HG03354 (cell line): ENCODE measurements around the gene PLEKHM2.
"Not testable (repeated sequence)": the region's sequence is repeated elsewhere in the genome, so short reads cannot be mapped to it uniquely, and the experiment has no call there.

ENCODE experiments used
- ATAC-seq: cut with Tn5 transposase; IDR thresholded peaks from one replicate; pipeline ENCODE4 v1.9.1; 2021; ENCODE audit warnings: mild to moderate bottlenecking; ENCODE audit not compliant: unreplicated experiment, poor library complexity, severe bottlenecking

The PLEKHM2 gene, protein sequence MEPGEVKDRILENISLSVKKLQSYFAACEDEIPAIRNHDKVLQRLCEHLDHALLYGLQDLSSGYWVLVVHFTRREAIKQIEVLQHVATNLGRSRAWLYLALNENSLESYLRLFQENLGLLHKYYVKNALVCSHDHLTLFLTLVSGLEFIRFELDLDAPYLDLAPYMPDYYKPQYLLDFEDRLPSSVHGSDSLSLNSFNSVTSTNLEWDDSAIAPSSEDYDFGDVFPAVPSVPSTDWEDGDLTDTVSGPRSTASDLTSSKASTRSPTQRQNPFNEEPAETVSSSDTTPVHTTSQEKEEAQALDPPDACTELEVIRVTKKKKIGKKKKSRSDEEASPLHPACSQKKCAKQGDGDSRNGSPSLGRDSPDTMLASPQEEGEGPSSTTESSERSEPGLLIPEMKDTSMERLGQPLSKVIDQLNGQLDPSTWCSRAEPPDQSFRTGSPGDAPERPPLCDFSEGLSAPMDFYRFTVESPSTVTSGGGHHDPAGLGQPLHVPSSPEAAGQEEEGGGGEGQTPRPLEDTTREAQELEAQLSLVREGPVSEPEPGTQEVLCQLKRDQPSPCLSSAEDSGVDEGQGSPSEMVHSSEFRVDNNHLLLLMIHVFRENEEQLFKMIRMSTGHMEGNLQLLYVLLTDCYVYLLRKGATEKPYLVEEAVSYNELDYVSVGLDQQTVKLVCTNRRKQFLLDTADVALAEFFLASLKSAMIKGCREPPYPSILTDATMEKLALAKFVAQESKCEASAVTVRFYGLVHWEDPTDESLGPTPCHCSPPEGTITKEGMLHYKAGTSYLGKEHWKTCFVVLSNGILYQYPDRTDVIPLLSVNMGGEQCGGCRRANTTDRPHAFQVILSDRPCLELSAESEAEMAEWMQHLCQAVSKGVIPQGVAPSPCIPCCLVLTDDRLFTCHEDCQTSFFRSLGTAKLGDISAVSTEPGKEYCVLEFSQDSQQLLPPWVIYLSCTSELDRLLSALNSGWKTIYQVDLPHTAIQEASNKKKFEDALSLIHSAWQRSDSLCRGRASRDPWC

GRCh38 chr1:15684042-15684461 is at the start of gene PLEKHM2:
Gene PLEKHM2 (plus strand): TSS chr1:15684320. CDS start chr1:15684559, 239 bp downstream.
- ATAC-seq = peak; percentile 58

DNA sequence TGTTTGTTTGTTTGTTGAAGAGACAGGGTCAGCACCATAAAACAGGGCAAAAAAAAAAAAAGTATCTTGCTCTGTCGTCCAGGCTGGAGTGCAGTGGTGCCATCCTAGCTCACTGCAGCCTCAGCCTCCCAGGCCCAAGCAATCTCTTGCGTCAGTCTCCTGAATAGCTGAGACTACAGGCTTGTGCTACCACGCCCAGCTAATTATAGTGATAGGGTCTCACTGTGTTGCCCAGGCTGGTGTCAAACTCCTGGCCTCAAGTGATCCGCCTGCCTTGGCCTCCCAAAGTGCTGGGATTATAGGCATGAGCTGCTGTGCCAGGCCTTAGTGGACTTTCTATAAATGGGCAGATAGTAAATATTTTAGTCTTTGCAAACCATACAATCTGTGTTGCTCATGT is 47.7 kb upstream of the PLEKHM2 start:
- no peak for ATAC-seq

DNA sequence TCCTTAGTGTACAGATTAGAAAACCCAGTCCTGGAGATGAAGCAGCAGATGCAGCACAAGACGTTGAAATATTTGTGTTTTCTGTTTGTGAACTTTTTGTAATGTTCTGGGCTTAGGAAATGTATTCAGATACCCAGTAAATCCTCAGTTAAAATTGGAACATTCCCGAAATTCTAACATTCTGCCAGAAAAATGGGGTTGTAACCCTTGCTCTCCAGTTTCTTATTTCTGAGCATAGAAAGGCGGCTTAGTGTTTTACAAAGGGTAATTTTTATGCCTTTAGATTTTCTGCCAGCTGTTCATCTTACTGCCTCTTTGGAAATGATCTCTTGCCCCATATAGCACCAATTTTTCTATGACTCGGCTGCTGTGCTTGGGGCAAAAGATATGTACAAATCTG is 46.3 kb upstream of the PLEKHM2 start:
- ATAC-seq = no peak

DNA sequence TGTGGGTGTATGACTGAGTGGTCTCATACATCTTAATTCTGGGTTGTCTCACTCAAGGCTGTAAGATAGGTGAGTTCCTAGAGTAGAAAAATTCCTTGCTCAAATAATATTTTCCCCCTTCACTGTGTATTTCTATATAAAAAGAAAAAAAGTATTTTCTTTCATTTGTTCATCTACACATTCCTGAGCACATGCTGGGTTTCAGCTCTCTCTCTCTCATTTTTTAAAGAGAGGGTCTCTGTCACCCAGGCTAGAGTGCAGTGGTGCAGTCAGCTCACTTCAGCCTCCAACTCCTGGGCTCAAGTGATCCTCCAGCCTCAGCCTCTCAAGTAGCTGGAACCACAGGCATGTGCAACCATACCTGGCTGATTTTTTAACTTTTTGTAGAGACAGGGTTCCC is 44.9 kb upstream of the PLEKHM2 start:
- ATAC-seq = no peak

DNA sequence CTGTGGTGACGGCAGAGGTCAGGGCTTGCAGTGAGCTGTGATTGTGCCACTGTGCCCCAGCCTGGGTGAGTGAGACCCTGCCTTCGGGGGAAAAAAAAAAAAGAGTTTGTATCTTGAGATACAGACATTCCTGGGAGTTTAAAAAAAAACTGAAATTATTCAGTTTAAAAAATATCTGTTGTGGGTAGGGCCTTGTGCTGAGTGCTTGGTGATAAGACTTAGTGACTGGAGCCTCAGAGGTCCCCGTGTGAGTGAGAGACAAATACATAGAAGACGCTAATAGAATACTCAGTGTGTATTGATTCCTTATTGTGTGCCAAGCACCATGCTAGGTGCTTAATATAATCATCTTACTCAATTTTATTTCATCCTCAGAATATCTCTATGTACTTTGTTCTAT is 44.2 kb upstream of the PLEKHM2 start:
- ATAC-seq = no peak

GRCh38 chr1:15640667-15641066 is 43.5 kb upstream of the PLEKHM2 start:
- ATAC-seq = no peak

- no peak for ATAC-seq
Observed at GRCh38 chr1:15649937-15650336, 34.2 kb upstream of the PLEKHM2 start.

DNA sequence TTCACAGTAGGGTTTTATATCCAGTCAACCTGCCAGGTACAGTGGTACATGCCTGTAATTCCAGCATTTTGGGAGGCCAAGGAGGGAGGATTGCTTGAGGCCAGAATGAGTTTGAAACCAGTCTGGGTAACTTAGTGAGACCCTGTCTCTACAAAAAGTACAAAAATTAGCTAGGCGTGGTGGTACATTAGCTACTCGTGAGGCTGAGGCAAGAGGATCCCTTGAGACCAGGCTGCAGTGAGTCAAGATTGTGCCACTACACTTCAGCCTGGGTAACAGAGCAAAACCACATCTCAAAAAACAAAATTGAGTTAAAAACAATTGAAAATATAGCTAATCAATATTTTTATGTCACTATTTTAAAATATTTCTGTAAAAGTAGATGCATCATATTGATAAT is 33.7 kb upstream of the PLEKHM2 start:
- no peak for ATAC-seq

DNA sequence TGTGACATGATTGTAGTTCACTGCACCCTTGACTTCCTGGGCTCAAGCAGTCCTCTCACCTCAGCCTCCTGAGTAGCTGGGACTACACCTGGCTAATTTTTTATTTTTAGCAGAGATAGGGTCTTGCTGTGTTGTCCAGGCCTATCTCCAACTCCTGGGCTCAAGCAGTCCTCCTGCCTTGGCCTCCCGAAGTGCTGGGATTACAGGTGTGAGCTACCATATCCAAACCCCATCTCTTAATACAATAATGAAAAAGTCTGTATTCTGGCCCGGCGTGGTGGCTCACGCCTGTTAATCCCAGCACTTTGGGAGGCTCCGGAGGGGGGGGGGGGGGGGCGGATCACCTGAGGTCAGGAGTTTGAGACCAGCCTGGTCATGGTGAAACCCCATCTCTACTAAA is 32.0 kb upstream of the PLEKHM2 start:
- not testable (repeated sequence) for ATAC-seq

- ATAC-seq = no peak
Observed at GRCh38 chr1:15654091-15654690, 29.9 kb upstream of the PLEKHM2 start.

DNA sequence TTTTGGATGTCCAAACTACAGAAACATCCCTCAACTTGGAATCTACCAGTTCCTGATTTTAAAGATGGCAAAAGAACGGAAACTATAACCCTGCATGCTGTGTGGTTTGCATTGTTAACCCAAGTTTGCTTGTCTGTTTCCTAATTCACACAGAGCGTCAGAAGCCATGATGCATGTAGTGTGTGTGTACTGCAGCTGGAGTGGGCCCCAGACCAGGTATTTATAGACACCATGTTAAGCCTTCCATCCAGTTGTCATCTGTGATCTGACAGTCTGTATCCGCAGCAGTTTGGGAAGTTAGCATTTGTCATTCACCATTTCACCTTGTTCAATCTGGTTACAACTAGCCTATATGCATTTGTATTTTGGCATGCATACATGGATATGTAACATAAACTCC is 27.7 kb upstream of the PLEKHM2 start:
- ATAC-seq = no peak

GRCh38 chr1:15657021-15657420 is 27.1 kb upstream of the PLEKHM2 start:
- no peak for ATAC-seq

GRCh38 chr1:15660151-15660550 is 24.0 kb upstream of the PLEKHM2 start:
- no peak for ATAC-seq

GRCh38 chr1:15662477-15662876 is 21.6 kb upstream of the PLEKHM2 start:
- ATAC-seq = no peak

DNA sequence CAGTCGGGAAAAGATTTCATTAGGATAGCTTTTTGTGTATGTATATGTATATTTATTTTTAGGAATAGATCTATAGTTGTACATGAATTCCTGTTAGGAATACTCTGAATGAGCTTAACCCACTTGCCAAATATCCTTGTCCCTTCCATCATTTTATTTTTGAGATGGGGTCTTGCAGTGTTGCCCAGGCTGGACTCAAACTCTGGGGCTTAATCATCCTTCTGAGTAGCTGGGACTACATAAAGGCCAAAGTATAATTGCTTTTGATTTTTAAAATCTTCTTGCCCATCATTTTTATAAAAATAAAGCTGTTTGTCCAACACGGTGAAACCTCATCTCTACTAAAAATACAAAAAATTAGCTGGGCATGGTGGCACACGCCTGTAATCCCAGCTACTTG is 20.2 kb upstream of the PLEKHM2 start:
- no peak for ATAC-seq

DNA sequence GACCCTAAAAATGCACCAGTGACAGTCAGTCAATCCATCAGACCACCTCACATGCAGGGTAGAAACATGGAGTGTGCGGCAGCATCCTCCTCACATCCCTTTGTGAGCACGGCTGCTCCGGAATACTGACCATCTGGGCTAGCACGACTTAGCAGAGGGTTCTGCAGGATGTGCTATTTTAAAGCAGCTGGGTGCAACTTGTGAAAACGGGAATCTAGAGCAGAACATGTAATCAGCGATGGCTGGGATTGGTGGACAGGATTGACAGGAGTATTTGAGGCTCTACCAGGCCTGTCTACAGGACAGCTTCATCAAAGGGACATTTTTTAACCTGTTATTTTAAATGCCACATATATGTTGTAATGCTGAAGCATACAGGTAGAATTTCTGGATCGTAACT is 16.8 kb upstream of the PLEKHM2 start:
- no peak for ATAC-seq

GRCh38 chr1:15668089-15668754 is 15.9 kb upstream of the PLEKHM2 start:
- no peak for ATAC-seq

- ATAC-seq = no peak
Observed at GRCh38 chr1:15669074-15669473, 15.0 kb upstream of the PLEKHM2 start.

GRCh38 chr1:15669864-15670263 is 14.3 kb upstream of the PLEKHM2 start:
- no peak for ATAC-seq

DNA sequence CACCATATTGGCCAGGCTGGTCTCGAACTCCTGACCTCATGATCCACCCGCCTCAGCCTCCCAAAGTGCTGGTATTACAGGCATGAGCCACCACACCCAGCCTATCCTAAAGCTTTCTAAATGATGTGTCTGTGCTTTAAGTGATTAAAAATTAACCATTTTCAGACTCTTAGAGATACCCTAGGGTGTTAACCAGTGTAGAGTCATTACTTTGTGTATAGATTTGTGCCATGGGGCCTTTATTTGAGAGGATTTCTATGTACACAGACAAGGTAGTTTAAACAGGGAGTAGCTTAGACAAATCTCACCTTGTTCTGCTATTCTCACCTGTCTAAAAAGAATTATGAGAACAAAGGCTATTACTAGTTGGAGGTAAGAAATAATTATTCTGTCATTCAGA is 12.7 kb upstream of the PLEKHM2 start:
- no peak for ATAC-seq
